ENCODE results near the gene COL9A1.

The COL9A1 gene

DNA sequence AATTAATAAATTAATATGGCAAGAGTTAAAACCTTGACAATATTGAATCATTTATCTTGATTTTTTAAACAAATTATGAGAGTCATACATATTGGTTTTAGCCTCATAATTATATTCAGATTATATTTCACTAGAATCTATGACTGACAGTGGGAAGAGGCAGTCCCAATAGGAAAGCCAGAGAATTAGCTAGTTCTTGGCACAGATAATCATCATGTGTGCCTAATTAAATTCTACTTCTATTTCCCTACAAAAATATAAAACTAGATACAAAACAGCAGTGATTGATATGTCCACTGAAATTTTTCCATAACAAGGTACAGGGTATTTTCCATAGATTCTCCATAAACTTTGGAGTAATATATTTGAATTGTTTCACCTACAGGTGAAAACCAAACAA is 38.6 kb downstream of the COL9A1 start:
- Histone ChIP-seq H3K4me1 (ENCODE audit: control insufficient read depth in 1 of 2, insufficient read depth in 2 of 2, low read length in 2 of 2) (no peaks in the 10 kb centered on the region), H3K27ac (ENCODE audit: low read length) (no peak overlapping the region), H3K36me3 (ENCODE audit: control insufficient read depth in 1 of 2, insufficient read depth in 2 of 2, low read length in 2 of 2) (no peaks in the 10 kb centered on the region), H3K9me3 (ENCODE audit: control insufficient read depth in 1 of 2, low read length in 2 of 2) (no peaks in the 10 kb centered on the region), H3K4me3 (ENCODE audit: low read depth in 1 of 2, low read length in 2 of 2) (no peak overlapping the region), H3K27me3 (ENCODE audit: low read depth, low read length) (no peaks in the 10 kb centered on the region)

GRCh38 chr6:70258483-70258882 is 44.4 kb downstream of the COL9A1 start:
- Histone ChIP-seq H3K27ac (ENCODE audit: low read length) (no peak overlapping the region), H3K4me1 (ENCODE audit: control insufficient read depth in 1 of 2, insufficient read depth in 2 of 2, low read length in 2 of 2) (no peaks in the 10 kb centered on the region), H3K27me3 (ENCODE audit: low read depth, low read length) (no peaks in the 10 kb centered on the region), H3K4me3 (ENCODE audit: low read depth in 1 of 2, low read length in 2 of 2) (no peak overlapping the region), H3K9me3 (ENCODE audit: control insufficient read depth in 1 of 2, low read length in 2 of 2) (no peaks in the 10 kb centered on the region), H3K36me3 (ENCODE audit: control insufficient read depth in 1 of 2, insufficient read depth in 2 of 2, low read length in 2 of 2) (no peaks in the 10 kb centered on the region)

GRCh38 chr6:70257768-70258273 is 45.1 kb downstream of the COL9A1 start:
- no peak overlapping the region for H3K4me3 ChIP-seq (ENCODE audit: low read depth in 1 of 2, low read length in 2 of 2)

GRCh38 chr6:70254784-70255183 is 48.1 kb downstream of the COL9A1 start:
- Histone ChIP-seq H3K27me3 (ENCODE audit: low read depth, low read length) (no peaks in the 10 kb centered on the region), H3K4me3 (ENCODE audit: low read depth in 1 of 2, low read length in 2 of 2) (no peak overlapping the region), H3K9me3 (ENCODE audit: control insufficient read depth in 1 of 2, low read length in 2 of 2) (no peaks in the 10 kb centered on the region), H3K27ac (ENCODE audit: low read length) (no peak overlapping the region), H3K4me1 (ENCODE audit: control insufficient read depth in 1 of 2, insufficient read depth in 2 of 2, low read length in 2 of 2) (no peaks in the 10 kb centered on the region), H3K36me3 (ENCODE audit: control insufficient read depth in 1 of 2, insufficient read depth in 2 of 2, low read length in 2 of 2) (no peaks in the 10 kb centered on the region)

More at GRCh38 chr6:70257768-70258273, 45.1 kb downstream of the COL9A1 start:
- no peaks in the 10 kb centered on the region for H3K9me3 ChIP-seq (ENCODE audit: control insufficient read depth in 1 of 2, low read length in 2 of 2)
- no peaks in the 10 kb centered on the region for H3K36me3 ChIP-seq (ENCODE audit: control insufficient read depth in 1 of 2, insufficient read depth in 2 of 2, low read length in 2 of 2)
- H3K27ac ChIP-seq (ENCODE audit: low read length): no peak overlapping the region
- no peaks in the 10 kb centered on the region for H3K27me3 ChIP-seq (ENCODE audit: low read depth, low read length)
- no peaks in the 10 kb centered on the region for H3K4me1 ChIP-seq (ENCODE audit: control insufficient read depth in 1 of 2, insufficient read depth in 2 of 2, low read length in 2 of 2)

DNA sequence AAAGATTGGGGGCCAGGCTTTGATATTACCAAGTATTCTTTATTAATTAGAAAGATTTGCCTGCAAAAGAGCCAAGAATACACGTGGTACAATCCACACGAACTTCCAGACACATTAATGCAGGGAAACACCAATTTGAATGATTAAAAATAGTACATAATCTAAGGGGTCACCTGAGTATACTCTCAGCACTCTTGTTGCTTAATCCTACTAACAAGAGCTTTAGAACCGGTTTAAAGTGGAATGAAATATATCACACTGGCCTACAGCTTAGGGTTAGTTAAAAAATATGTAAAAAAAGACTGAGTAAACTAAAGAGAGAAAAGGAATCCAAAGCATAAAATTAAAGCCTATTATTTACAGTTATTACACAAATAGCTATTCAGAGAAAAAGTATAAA is 49.0 kb downstream of the COL9A1 start:
- no peaks in the 10 kb centered on the region for H3K9me3 ChIP-seq (ENCODE audit: control insufficient read depth in 1 of 2, low read length in 2 of 2)
- H3K27me3 ChIP-seq (ENCODE audit: low read depth, low read length): no peaks in the 10 kb centered on the region
- H3K36me3 ChIP-seq (ENCODE audit: control insufficient read depth in 1 of 2, insufficient read depth in 2 of 2, low read length in 2 of 2): no peaks in the 10 kb centered on the region
- H3K4me3 ChIP-seq (ENCODE audit: low read depth in 1 of 2, low read length in 2 of 2): no peak overlapping the region
- no peak overlapping the region for H3K27ac ChIP-seq (ENCODE audit: low read length)
- H3K4me1 ChIP-seq (ENCODE audit: control insufficient read depth in 1 of 2, insufficient read depth in 2 of 2, low read length in 2 of 2): no peaks in the 10 kb centered on the region

DNA sequence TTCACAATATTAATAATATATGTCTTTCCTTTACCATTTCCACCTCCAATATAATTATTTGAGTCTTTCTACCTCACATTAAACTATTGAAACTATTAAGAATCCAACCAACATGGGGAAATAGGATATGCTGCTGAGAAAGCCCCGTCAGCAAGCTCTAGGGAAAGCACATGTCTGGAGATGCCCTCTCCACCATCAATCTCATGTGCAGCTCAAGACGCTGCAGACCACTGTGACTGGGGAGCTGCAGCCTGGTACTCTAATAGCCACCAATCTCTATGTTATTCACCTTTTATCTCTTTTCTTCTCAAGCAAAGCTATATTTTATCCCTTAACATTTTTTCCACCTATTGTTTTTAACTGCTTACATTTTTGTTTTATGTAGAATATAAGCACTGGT is 50.3 kb downstream of the COL9A1 start:
- Histone ChIP-seq H3K9me3 (ENCODE audit: control insufficient read depth in 1 of 2, low read length in 2 of 2) (no peaks in the 10 kb centered on the region), H3K4me3 (ENCODE audit: low read depth in 1 of 2, low read length in 2 of 2) (no peak overlapping the region), H3K36me3 (ENCODE audit: control insufficient read depth in 1 of 2, insufficient read depth in 2 of 2, low read length in 2 of 2) (no peaks in the 10 kb centered on the region), H3K27me3 (ENCODE audit: low read depth, low read length) (no peaks in the 10 kb centered on the region), H3K27ac (ENCODE audit: low read length) (no peak overlapping the region), H3K4me1 (ENCODE audit: control insufficient read depth in 1 of 2, insufficient read depth in 2 of 2, low read length in 2 of 2) (no peaks in the 10 kb centered on the region)

DNA sequence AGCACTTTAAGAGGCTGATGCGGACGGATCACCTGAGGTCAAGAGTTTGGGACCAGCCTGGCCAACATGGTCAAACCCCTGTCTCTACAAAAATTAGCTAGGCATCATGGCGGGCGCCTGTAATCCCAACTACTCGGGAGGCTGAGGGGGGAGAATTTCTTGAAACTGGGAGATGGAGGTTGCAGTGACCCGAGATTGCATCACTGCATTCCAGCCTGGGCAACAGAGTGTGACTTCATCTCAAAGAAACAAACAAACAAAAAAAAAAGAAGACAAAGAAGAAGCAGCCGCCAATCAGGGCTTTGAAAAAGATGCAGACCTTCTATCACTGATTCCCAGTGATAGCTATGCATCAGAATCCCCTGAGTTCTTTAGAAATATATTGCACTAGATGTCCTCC is 56.8 kb downstream of the COL9A1 start:
- H3K4me1 ChIP-seq (ENCODE audit: control insufficient read depth in 1 of 2, insufficient read depth in 2 of 2, low read length in 2 of 2): no peaks in the 10 kb centered on the region
- H3K27me3 ChIP-seq (ENCODE audit: low read depth, low read length): no peaks in the 10 kb centered on the region
- no peaks in the 10 kb centered on the region for H3K9me3 ChIP-seq (ENCODE audit: control insufficient read depth in 1 of 2, low read length in 2 of 2)

DNA sequence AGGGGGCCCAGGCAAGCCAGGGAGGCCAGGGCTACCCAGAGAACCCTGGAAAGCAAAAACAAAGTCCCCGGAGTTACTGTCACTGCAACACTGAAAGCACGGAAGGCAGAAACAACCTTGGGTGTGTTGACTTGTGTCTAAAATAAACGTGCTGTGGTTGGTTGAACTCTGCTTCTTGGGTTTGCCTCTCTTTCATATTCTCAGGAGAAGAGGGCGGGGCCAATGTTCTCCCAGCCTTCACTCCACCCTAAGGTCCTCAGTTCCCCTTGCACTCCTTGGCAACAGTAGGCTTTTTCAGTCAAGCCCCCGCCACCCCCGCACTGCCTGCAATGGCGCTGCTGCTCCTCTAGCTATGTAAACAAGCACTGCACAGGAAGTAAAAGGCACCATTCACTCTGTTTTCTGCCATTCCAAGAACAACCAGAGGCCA is 60.9 kb downstream of the COL9A1 start:
- Histone ChIP-seq H3K36me3 (ENCODE audit: control insufficient read depth in 1 of 2, insufficient read depth in 2 of 2, low read length in 2 of 2) (no peaks in the 10 kb centered on the region), H3K4me3 (ENCODE audit: low read depth in 1 of 2, low read length in 2 of 2) (no peak overlapping the region), H3K4me1 (ENCODE audit: control insufficient read depth in 1 of 2, insufficient read depth in 2 of 2, low read length in 2 of 2) (no peaks in the 10 kb centered on the region), H3K9me3 (ENCODE audit: control insufficient read depth in 1 of 2, low read length in 2 of 2) (no peaks in the 10 kb centered on the region), H3K27me3 (ENCODE audit: low read depth, low read length) (no peaks in the 10 kb centered on the region), H3K27ac (ENCODE audit: low read length) (no peak overlapping the region)

More for the DNA sequence above, 56.8 kb downstream of the COL9A1 start:
- H3K27ac ChIP-seq (ENCODE audit: low read length): no peak overlapping the region
- H3K36me3 ChIP-seq (ENCODE audit: control insufficient read depth in 1 of 2, insufficient read depth in 2 of 2, low read length in 2 of 2): no peaks in the 10 kb centered on the region
- H3K4me3 ChIP-seq (ENCODE audit: low read depth in 1 of 2, low read length in 2 of 2): no peak overlapping the region

DNA sequence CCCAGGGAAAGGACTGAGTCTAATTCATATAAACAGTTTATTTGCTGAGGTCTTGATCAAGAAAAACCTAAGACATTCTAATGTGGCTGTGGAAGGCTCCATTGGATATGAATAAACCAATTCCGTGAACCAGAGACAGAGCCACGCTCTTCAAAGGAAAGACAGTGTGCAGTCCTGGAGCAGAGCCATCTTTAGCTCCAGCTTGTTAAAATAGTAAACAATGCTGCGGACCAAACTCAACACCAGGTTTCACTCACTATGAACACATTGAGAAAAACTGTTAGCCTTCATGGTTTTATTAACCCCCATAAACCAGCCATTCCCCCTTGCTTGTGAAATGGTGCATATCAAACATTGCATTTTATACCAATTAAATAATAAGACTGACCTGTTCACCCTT is 61.9 kb downstream of the COL9A1 start:
- H3K27ac ChIP-seq (ENCODE audit: low read length): no peak overlapping the region
- H3K4me1 ChIP-seq (ENCODE audit: control insufficient read depth in 1 of 2, insufficient read depth in 2 of 2, low read length in 2 of 2): no peaks in the 10 kb centered on the region
- H3K9me3 ChIP-seq (ENCODE audit: control insufficient read depth in 1 of 2, low read length in 2 of 2): no peaks in the 10 kb centered on the region
- H3K27me3 ChIP-seq (ENCODE audit: low read depth, low read length): no peaks in the 10 kb centered on the region
- no peak overlapping the region for H3K4me3 ChIP-seq (ENCODE audit: low read depth in 1 of 2, low read length in 2 of 2)
- no peaks in the 10 kb centered on the region for H3K36me3 ChIP-seq (ENCODE audit: control insufficient read depth in 1 of 2, insufficient read depth in 2 of 2, low read length in 2 of 2)

GRCh38 chr6:70236343-70236742 is 66.5 kb downstream of the COL9A1 start:
- no peak overlapping the region for H3K4me3 ChIP-seq (ENCODE audit: low read depth in 1 of 2, low read length in 2 of 2)
- no peaks in the 10 kb centered on the region for H3K9me3 ChIP-seq (ENCODE audit: control insufficient read depth in 1 of 2, low read length in 2 of 2)
- H3K27me3 ChIP-seq (ENCODE audit: low read depth, low read length): no peaks in the 10 kb centered on the region
- no peaks in the 10 kb centered on the region for H3K4me1 ChIP-seq (ENCODE audit: control insufficient read depth in 1 of 2, insufficient read depth in 2 of 2, low read length in 2 of 2)
- no peaks in the 10 kb centered on the region for H3K36me3 ChIP-seq (ENCODE audit: control insufficient read depth in 1 of 2, insufficient read depth in 2 of 2, low read length in 2 of 2)
- no peak overlapping the region for H3K27ac ChIP-seq (ENCODE audit: low read length)

- H3K9me3 ChIP-seq (ENCODE audit: control insufficient read depth in 1 of 2, low read length in 2 of 2): no peaks in the 10 kb centered on the region
- no peak overlapping the region for H3K27ac ChIP-seq (ENCODE audit: low read length)
- no peaks in the 10 kb centered on the region for H3K27me3 ChIP-seq (ENCODE audit: low read depth, low read length)
- H3K4me3 ChIP-seq (ENCODE audit: low read depth in 1 of 2, low read length in 2 of 2): no peak overlapping the region
- H3K36me3 ChIP-seq (ENCODE audit: control insufficient read depth in 1 of 2, insufficient read depth in 2 of 2, low read length in 2 of 2): no peaks in the 10 kb centered on the region
- no peaks in the 10 kb centered on the region for H3K4me1 ChIP-seq (ENCODE audit: control insufficient read depth in 1 of 2, insufficient read depth in 2 of 2, low read length in 2 of 2)
Measured at GRCh38 chr6:70234561-70235236, 68.2 kb downstream of the COL9A1 start.

DNA sequence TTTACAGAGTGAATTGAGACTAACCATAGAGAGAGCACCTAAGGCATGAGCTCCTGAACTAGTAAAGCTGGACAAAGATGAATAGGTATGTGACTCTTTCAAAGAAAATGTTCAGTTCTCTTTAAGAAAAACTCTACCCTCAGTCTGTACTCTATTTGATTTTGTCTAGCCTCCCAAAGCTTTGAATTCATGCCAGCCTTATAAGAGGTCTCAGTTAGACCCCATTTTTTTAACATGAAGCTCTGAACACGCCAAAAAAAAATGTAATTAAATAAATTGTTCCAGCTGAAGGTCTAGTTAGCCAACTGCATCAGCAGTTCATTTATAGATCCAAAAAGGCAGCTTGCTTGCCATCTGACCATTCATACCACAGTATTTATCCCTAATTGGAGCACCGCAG is 71.6 kb downstream of the COL9A1 start:
- H3K27me3 ChIP-seq (ENCODE audit: low read depth, low read length): no peaks in the 10 kb centered on the region
- H3K4me3 ChIP-seq (ENCODE audit: low read depth in 1 of 2, low read length in 2 of 2): no peak overlapping the region
- no peaks in the 10 kb centered on the region for H3K9me3 ChIP-seq (ENCODE audit: control insufficient read depth in 1 of 2, low read length in 2 of 2)
- H3K4me1 ChIP-seq (ENCODE audit: control insufficient read depth in 1 of 2, insufficient read depth in 2 of 2, low read length in 2 of 2): peaks cover 0 to 5% of the 10 kb centered on the region in 2 donors
- no peak overlapping the region for H3K27ac ChIP-seq (ENCODE audit: low read length)
- no peaks in the 10 kb centered on the region for H3K36me3 ChIP-seq (ENCODE audit: control insufficient read depth in 1 of 2, insufficient read depth in 2 of 2, low read length in 2 of 2)
